ENCODE data around the gene NOXO1.

DNA sequence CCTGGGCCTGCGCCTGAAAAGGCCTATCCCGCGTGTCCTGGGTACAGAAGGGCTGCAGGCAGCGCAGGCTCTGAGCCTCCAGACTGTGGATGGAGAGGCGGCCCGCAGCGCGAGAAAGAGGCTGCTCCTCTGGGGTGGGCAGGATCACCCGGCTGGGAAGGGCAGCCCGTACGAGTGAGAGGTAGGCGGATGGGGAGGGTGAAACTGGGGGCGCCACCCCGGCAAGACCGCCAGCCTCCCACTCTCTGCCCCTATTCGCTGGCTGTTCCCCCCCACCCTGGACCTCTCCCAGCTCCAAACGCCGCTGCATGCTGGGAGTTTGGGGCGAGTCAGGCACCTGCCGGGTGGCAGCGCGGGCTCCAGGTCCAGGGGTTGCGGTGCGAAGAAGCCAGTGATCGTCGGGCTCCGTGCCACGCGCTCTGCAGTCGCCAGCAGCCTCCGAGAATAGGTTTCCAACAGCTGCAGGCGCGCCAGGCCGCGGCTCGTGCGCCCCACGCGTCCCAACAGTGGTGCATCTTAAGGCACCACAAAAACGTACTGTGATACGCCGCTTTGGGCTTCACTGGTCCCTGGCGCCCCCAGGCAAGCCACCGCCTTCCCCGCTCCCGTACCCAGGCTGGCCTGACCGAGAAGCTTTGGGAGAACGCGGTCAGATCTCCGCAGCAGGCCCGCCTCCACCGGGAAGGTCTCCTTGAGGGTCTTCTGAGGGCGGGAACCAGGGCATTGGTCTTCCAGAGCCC, 1.1 kb downstream of the NOXO1 start:
- TF ChIP-seq, protein P1, sequence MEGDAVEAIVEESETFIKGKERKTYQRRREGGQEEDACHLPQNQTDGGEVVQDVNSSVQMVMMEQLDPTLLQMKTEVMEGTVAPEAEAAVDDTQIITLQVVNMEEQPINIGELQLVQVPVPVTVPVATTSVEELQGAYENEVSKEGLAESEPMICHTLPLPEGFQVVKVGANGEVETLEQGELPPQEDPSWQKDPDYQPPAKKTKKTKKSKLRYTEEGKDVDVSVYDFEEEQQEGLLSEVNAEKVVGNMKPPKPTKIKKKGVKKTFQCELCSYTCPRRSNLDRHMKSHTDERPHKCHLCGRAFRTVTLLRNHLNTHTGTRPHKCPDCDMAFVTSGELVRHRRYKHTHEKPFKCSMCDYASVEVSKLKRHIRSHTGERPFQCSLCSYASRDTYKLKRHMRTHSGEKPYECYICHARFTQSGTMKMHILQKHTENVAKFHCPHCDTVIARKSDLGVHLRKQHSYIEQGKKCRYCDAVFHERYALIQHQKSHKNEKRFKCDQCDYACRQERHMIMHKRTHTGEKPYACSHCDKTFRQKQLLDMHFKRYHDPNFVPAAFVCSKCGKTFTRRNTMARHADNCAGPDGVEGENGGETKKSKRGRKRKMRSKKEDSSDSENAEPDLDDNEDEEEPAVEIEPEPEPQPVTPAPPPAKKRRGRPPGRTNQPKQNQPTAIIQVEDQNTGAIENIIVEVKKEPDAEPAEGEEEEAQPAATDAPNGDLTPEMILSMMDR (IDR thresholded peaks at IDR 0.05): no peak
- no peak for TF ChIP-seq POLR2A (IDR thresholded peaks at IDR 0.05)
